IMR-90 (cell line): ENCODE results near the gene KCNQ5. TPM values are rescaled to one million over a fixed set of nuclear protein-coding genes. Genes with fewer than 3 reads are reported as not detected.

ENCODE experiments used
- ATAC-seq: fragments of 200-7000 bp; cut with Tn5 transposase; 2 replicates; pipeline ENCODE4 v1.9.1; 2020; ENCODE audit warnings: low read depth, mild to moderate bottlenecking, moderate library complexity
- BruUV-seq: library from RNA; stranded (reverse); fragments of 400-500 nt; replicated peaks from 2 replicates; lab custom pipeline; 2021; lab: Mats Ljungman, UMichigan
- CTCF ChIA-PET: fragments of 300-600 bp; formaldehyde crosslinking; extraction: SDS; loops from one replicate; lab custom pipeline; 2021; ENCODE audit warnings: antibody characterized with exemption; lab: Yijun Ruan, JAX
- POLR2A ChIA-PET: fragments of 300-600 bp; sonication (Branson Sonifier 250); formaldehyde crosslinking; loops from one replicate; lab custom pipeline; 2022; ENCODE audit warnings: antibody characterized with exemption; ENCODE audit not compliant: unreplicated experiment; lab: Charles Lee
- DNase-seq: peaks from one replicate; pipeline ENCODE4 v3.0.0; 2013
- H2AFZ ChIP-seq: replicated peaks from 2 replicates; pipeline ENCODE3; 2013; ENCODE audit warnings: low read length, mild to moderate bottlenecking; ENCODE audit not compliant: poor library complexity
- H2AK5ac ChIP-seq: 2 replicates; pipeline ENCODE4 v1.6.1; 2013; ENCODE audit warnings: low read depth, low read length, inconsistent platforms
- H2AK9ac ChIP-seq: replicated peaks from 2 replicates; pipeline ENCODE3; 2013; ENCODE audit warnings: mild to moderate bottlenecking, low read depth, low read length, moderate library complexity; ENCODE audit not compliant: poor library complexity
- H2BK120ac ChIP-seq: 2 replicates; pipeline ENCODE4 v1.6.1; 2013; ENCODE audit warnings: low read depth, low read length, inconsistent platforms
- H2BK15ac ChIP-seq: 3 replicates; pipeline ENCODE4 v1.6.1; 2013; ENCODE audit warnings: low read depth, low read length, inconsistent platforms
- H2BK20ac ChIP-seq: 2 replicates; pipeline ENCODE4 v1.6.1; 2013; ENCODE audit warnings: low read depth, mild to moderate bottlenecking, inconsistent platforms, low read length, moderate library complexity
- H2BK5ac ChIP-seq: 2 replicates; pipeline ENCODE4 v1.6.1; 2013; ENCODE audit warnings: mild to moderate bottlenecking, low read depth, low read length, inconsistent platforms; ENCODE audit not compliant: poor library complexity, severe bottlenecking
- H3K14ac ChIP-seq: replicated peaks from 2 replicates; pipeline ENCODE4 v1.6.1; 2013; ENCODE audit warnings: low read depth, low read length, inconsistent platforms
- H3K18ac ChIP-seq: 2 replicates; pipeline ENCODE4 v1.6.1; 2013; ENCODE audit warnings: low read depth, low read length, control low read depth
- H3K23ac ChIP-seq: 2 replicates; pipeline ENCODE4 v1.6.1; 2013; ENCODE audit warnings: low read depth, low read length, inconsistent platforms
- H3K27ac ChIP-seq: 2 replicates; pipeline ENCODE4 v1.5.1; 2013; ENCODE audit warnings: mild to moderate bottlenecking, control low read depth, low read length; ENCODE audit not compliant: insufficient read depth
- H3K27me3 ChIP-seq: 2 replicates; pipeline ENCODE4 v1.6.1; 2013; ENCODE audit warnings: low read length; ENCODE audit not compliant: control insufficient read depth, insufficient read depth
- H3K36me3 ChIP-seq: 2 replicates; pipeline ENCODE4 v1.6.1; 2013; ENCODE audit warnings: low read length, mixed read lengths; ENCODE audit not compliant: control insufficient read depth, insufficient read depth
- H3K4ac ChIP-seq: 2 replicates; pipeline ENCODE4 v1.6.1; 2013; ENCODE audit warnings: low read depth, low read length, inconsistent platforms
- H3K4me1 ChIP-seq: 2 replicates; pipeline ENCODE4 v1.6.1; 2013; ENCODE audit warnings: low read length, mixed read lengths; ENCODE audit not compliant: control insufficient read depth, insufficient read depth
- H3K4me2 ChIP-seq: 2 replicates; pipeline ENCODE4 v1.6.1; 2013; ENCODE audit warnings: low read depth, mild to moderate bottlenecking, control low read depth, low read length, moderate library complexity
- H3K4me3 ChIP-seq: 2 replicates; pipeline ENCODE4 v1.5.1; 2013; ENCODE audit warnings: low read depth, mild to moderate bottlenecking, control low read depth, low read length, moderate library complexity; ENCODE audit not compliant: insufficient read depth
- H3K56ac ChIP-seq: 2 replicates; pipeline ENCODE4 v1.6.1; 2013; ENCODE audit warnings: low read length, inconsistent platforms; ENCODE audit not compliant: insufficient read depth; ENCODE audit errors: extremely low read depth
- H3K79me1 ChIP-seq, 2 experiments: 2 replicates each; pipeline ENCODE4 v1.6.1; 2013; ENCODE audit warnings: low read length in 2 of 2, inconsistent platforms in 1 of 2, low read depth in 1 of 2
- H3K9ac ChIP-seq: 2 replicates; pipeline ENCODE4 v1.6.1; 2013; ENCODE audit warnings: low read depth, low read length, control low read depth
- H3K9me1 ChIP-seq: 2 replicates; pipeline ENCODE4 v1.6.1; 2013; ENCODE audit warnings: low read length, inconsistent platforms; ENCODE audit not compliant: insufficient read depth
- H3K9me3 ChIP-seq: 2 replicates; pipeline ENCODE4 v1.6.1; 2013; ENCODE audit warnings: low read length; ENCODE audit not compliant: control insufficient read depth, insufficient read depth
- H4K20me1 ChIP-seq: 2 replicates; pipeline ENCODE4 v1.6.1; 2013; ENCODE audit warnings: low read length, inconsistent platforms; ENCODE audit not compliant: insufficient read depth
- H4K5ac ChIP-seq: 2 replicates; pipeline ENCODE4 v1.6.1; 2013; ENCODE audit warnings: mild to moderate bottlenecking, low read depth, low read length, control low read depth
- H4K8ac ChIP-seq, 2 experiments: 2 replicates each; pipeline ENCODE4 v1.6.1; 2013; ENCODE audit warnings: low read depth in 2 of 2, low read length in 2 of 2, control low read depth in 1 of 2, inconsistent platforms in 1 of 2
- H4K91ac ChIP-seq: 2 replicates; pipeline ENCODE4 v1.6.1; 2013; ENCODE audit warnings: low read depth, low read length, inconsistent platforms; ENCODE audit not compliant: insufficient read depth
- BHLHE40 ChIP-seq: fragments of 150-350 bp; IDR thresholded peaks from 2 replicates; pipeline ENCODE4 v1.6.1; 2016; ENCODE audit warnings: mild to moderate bottlenecking, low read depth, low read length
- CHD1 ChIP-seq: IDR thresholded peaks from 2 replicates; pipeline ENCODE4 v1.6.1; 2012; ENCODE audit warnings: low read depth, low read length, improper control_type of control experiment
- ELK1 ChIP-seq: fragments of 150-350 bp; IDR thresholded peaks from 2 replicates; pipeline ENCODE4 v1.6.1; 2016; ENCODE audit warnings: low read depth, mild to moderate bottlenecking, low read length, moderate library complexity, borderline replicate concordance
- MAFK ChIP-seq: IDR thresholded peaks from 2 replicates; pipeline ENCODE4 v1.6.1; 2012; ENCODE audit warnings: low read depth, low read length, improper control_type of control experiment
- MAZ ChIP-seq: IDR thresholded peaks from 2 replicates; pipeline ENCODE4 v1.6.1; 2012; ENCODE audit warnings: low read depth, mild to moderate bottlenecking, low read length, improper control_type of control experiment, moderate library complexity, borderline replicate concordance
- MXI1 ChIP-seq: IDR thresholded peaks from 2 replicates; pipeline ENCODE4 v1.6.1; 2012; ENCODE audit warnings: low read depth, mild to moderate bottlenecking, low read length, moderate library complexity, borderline replicate concordance
- POLR2A ChIP-seq: IDR thresholded peaks from 2 replicates; pipeline ENCODE4 v1.6.1; 2012; ENCODE audit warnings: mild to moderate bottlenecking, low read depth, low read length
- SMC3 ChIP-seq: fragments of 150-350 bp; IDR thresholded peaks from 2 replicates; pipeline ENCODE4 v1.6.1; 2016; ENCODE audit warnings: low read depth, mild to moderate bottlenecking, antibody characterized with exemption, low read length, moderate library complexity
- WGBS, 2 experiments: methylation state at CpG; one replicate each; pipeline versions ENCODE4 v1.1.5 to v1.1.7; 2013; ENCODE audit warnings: missing lambda C conversion rate in 2 of 2; ENCODE audit not compliant: insufficient read length in 1 of 2; ENCODE audit errors: extremely low coverage in 2 of 2; 5-methylcytosine and 5-hydroxymethylcytosine counted together
- dilution Hi-C: fragments of 300-500 bp; cut with HindIII; formaldehyde crosslinking; loops from one replicate; pipeline ENCODE4 v1.14.3; 2018; ENCODE audit warnings: low sequenced_read_pairs; ENCODE audit not compliant: unreplicated experiment
- in situ Hi-C: fragments of 300-500 bp; cut with MboI; formaldehyde crosslinking; loops from 3 replicates; pipeline ENCODE4 v1.14.3; 2019; ENCODE audit warnings: low sequenced_read_pairs, inconsistent platforms, mixed read lengths
- intact Hi-C: fragments of 100-400 bp; cut with micrococcal nuclease; formaldehyde crosslinking; loops from 2 replicates; pipeline ENCODE4 v1.10.0; 2022
- polyA plus RNA-seq, 3 experiments: library from polyadenylated mRNA; depleted of rRNA; stranded (reverse); fragments of >200 nt; gene quantifications; 2 replicates each; pipeline ENCODE4 v1.2.3, GENCODE V29; 2012; ENCODE audit warnings: low replicate concordance in 1 of 3
- total RNA-seq: library from RNA; depleted of rRNA; stranded (reverse); fragments of >200 nt; gene quantifications from 2 replicates; pipeline ENCODE4 v1.2.3, GENCODE V29; 2012
- TF ChIP-seq, protein P1 (sequence below): conservative IDR thresholded peaks from 2 replicates; pipeline ENCODE4 v1.5.1; 2012; ENCODE audit warnings: mild to moderate bottlenecking, low read depth, low read length, improper control_type of control experiment

KCNQ5 gene
- total and polyA plus RNA-seq, 2 of the 4 experiments (the other 2 are of a cell fraction), result 0.75 to 1.3 TPM

DNA sequence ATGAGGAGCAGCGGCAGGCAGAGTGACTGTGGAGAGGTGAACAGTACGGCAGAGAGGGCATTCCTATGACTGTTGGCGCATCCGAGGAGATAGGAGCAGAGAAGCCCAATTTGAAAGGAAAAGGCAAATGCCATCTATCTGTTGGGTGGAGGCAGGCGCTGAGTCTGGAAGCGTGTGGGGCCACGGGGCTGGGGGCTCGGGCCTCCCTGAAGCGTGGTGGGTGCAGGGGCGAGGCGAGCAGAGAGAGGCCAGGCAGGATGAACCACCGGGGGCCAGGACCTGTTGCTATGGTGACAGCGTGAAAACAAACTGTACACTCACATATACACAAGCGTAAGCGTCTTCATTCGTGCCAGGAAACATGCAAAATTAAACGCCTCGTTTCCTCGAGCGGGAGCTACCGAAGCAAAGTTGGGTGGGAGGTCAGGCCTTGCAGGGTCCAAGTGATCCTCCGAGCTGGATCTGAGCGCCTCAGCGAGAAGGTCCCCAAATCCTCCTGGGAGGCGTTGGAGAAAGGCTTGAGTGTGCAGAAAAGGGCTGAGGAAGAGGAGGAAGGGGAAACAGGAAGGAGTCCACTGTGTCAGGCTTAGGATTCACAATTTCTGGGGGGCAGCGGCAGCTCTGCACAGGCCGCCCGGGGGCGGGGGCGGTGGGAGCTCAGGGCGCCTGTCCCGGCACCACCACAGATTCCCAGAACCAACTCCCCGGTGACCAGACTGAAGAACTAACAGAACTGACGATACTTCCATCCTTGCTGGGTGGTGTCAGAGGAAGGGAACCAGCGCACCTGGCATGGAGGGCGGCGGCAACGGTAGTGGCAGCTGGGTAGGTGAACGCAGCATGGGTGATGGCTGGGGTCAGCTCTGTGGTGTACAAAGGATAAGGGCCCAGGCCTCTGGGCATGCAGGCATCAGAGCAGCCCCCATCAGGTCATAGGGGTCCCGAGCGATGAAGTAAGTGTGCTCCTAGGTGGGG is 535.2 kb downstream of the KCNQ5 start:
- Histone ChIP-seq H4K5ac (no peak overlapping the region), H3K23ac (no peak overlapping the region), H2AK5ac (no peak overlapping the region), H3K56ac (no peak overlapping the region), H3K9me3 (no peaks in the 10 kb centered on the region), H2BK5ac (no peak overlapping the region), H2AK9ac (no peak overlapping the region), H4K8ac (no peak overlapping the region), H3K4me2 (no peak overlapping the region), H3K79me1 (no peaks in the 10 kb centered on the region), H2AFZ (peak overlapping the region; percentile 32), H4K91ac (no peak overlapping the region), H4K20me1 (no peaks in the 10 kb centered on the region), H3K4me3 (no peak overlapping the region), H3K18ac (no peak overlapping the region), H3K9me1 (peaks cover 2% of the 10 kb centered on the region; the same call in 1 of the 2 replicates), H3K27ac (no peak overlapping the region), H2BK120ac (no peak overlapping the region), H3K4me1 (no peaks in the 10 kb centered on the region), H3K4ac (no peak overlapping the region), H3K36me3 (no peaks in the 10 kb centered on the region), H2BK15ac (no peak overlapping the region), H3K9ac (no peak overlapping the region), H3K14ac (no peak overlapping the region), H2BK20ac (no peak overlapping the region), H3K27me3 (no peaks in the 10 kb centered on the region)
- dilution Hi-C loops, result no loop called here
- 97% methylated on average over 18 of the region's 41 CpGs; no CpG with 5 or more reads in 1 of the 2 experiments for WGBS, 2 experiments
- ChIA-PET CTCF (no interaction called here), POLR2A (no interaction called here)
- intact Hi-C loops, result no loop called here
- no peak for DNase-seq
- no peak for ATAC-seq
- in situ Hi-C loops, result no loop called here
- TF ChIP-seq MXI1 (no peak), MAFK (no peak), POLR2A (no peak), CHD1 (no peak), SMC3 (no peak), BHLHE40 (no peak), ELK1 (no peak), MAZ (no peak)
- TF ChIP-seq, protein P1, sequence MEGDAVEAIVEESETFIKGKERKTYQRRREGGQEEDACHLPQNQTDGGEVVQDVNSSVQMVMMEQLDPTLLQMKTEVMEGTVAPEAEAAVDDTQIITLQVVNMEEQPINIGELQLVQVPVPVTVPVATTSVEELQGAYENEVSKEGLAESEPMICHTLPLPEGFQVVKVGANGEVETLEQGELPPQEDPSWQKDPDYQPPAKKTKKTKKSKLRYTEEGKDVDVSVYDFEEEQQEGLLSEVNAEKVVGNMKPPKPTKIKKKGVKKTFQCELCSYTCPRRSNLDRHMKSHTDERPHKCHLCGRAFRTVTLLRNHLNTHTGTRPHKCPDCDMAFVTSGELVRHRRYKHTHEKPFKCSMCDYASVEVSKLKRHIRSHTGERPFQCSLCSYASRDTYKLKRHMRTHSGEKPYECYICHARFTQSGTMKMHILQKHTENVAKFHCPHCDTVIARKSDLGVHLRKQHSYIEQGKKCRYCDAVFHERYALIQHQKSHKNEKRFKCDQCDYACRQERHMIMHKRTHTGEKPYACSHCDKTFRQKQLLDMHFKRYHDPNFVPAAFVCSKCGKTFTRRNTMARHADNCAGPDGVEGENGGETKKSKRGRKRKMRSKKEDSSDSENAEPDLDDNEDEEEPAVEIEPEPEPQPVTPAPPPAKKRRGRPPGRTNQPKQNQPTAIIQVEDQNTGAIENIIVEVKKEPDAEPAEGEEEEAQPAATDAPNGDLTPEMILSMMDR, result no peak
- no TSS peak for BruUV-seq
